Activated CD8-positive, alpha-beta T cell treated with anti-CD3 and anti-CD28 coated beads, Interleukin-2, amount 10 ng/mL, durations not matched to agents 7 days and 5 days (primary cell): ENCODE data around the gene FAM13A. TPM values are rescaled to one million over a fixed set of nuclear protein-coding genes. Genes with fewer than 3 reads are reported as not detected.
"Not testable (repeated sequence)": the region's sequence is repeated elsewhere in the genome, so short reads cannot be mapped to it uniquely, and the experiment has no call there.

ENCODE experiments used
- ATAC-seq: fragments of 150-1000 bp; cut with Tn5 transposase; one replicate; pipeline ENCODE4 v1.10.0; 2021; ENCODE audit warnings: moderate library complexity
- CTCF ChIA-PET: fragments of 350-600 bp; sonication (Branson Sonifier 250); formaldehyde crosslinking; loops from one replicate; lab custom pipeline; 2021; ENCODE audit warnings: antibody characterized with exemption; lab: Charles Lee
- POLR2A ChIA-PET: fragments of 350-600 bp; sonication (Branson Sonifier 250); formaldehyde crosslinking; loops from one replicate; lab custom pipeline; 2021; ENCODE audit warnings: antibody characterized with exemption; lab: Charles Lee
- DNase-seq: peaks from one replicate; pipeline ENCODE4 v3.0.0-alpha.2; 2020
- H3K27ac Mint-ChIP-seq: one replicate; pipeline ENCODE4 v1.8.0; 2021; ENCODE audit warnings: mild to moderate bottlenecking, mixed read lengths
- H3K27me3 Mint-ChIP-seq: one replicate; pipeline ENCODE4 v1.8.0; 2021; ENCODE audit warnings: low read depth, mixed read lengths
- H3K36me3 Mint-ChIP-seq: one replicate; pipeline ENCODE4 v1.8.0; 2021; ENCODE audit warnings: low read depth, mixed read lengths
- H3K4me1 Mint-ChIP-seq: one replicate; pipeline ENCODE4 v1.8.0; 2021; ENCODE audit warnings: low read depth, mixed read lengths
- H3K4me3 Mint-ChIP-seq: one replicate; pipeline ENCODE4 v1.8.0; 2021; ENCODE audit warnings: mild to moderate bottlenecking, mixed read lengths
- H3K9me3 Mint-ChIP-seq: one replicate; pipeline ENCODE4 v1.8.0; 2022; ENCODE audit warnings: mixed read lengths; ENCODE audit not compliant: insufficient read depth
- total RNA-seq, 2 experiments: library from RNA; stranded (reverse); gene quantifications; one replicate each; pipeline ENCODE4 v1.2.3, GENCODE V29; 2021

The FAM13A gene
- total RNA-seq, 2 experiments from 2014 or later, result 4.5 to 4.7 TPM

DNA sequence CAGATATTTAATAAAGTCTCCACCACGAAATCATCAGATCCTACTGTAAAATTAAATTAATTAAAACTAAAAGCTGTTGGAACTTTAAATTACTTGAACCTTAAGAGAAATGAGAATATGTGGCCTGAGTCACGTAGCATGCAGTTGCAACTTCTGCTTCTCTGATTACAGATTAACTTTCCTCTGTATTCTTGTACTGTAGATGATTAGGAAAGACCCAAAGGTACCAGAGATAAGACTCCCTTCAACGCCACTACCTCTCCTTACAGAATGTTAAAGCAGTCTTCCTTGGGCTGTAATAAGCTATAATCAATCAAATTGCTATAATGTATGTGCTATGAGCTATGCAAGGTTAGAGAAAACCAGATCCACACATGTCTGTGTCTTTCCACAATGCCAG, 47.9 kb downstream of the FAM13A start:
- CTCF ChIA-PET, result no interaction called here
- H3K4me3 Mint-ChIP-seq, result no peak overlapping the region
- H3K27me3 Mint-ChIP-seq, result peaks cover 3% of the 10 kb centered on the region
- H3K36me3 Mint-ChIP-seq, result no peaks in the 10 kb centered on the region
- no peak overlapping the region for H3K27ac Mint-ChIP-seq
- ATAC-seq (no peak), DNase-seq (no peak)
- POLR2A ChIA-PET, result no interaction called here
- H3K4me1 Mint-ChIP-seq, result no peaks in the 10 kb centered on the region
- H3K9me3 Mint-ChIP-seq, result no peaks in the 10 kb centered on the region

DNA sequence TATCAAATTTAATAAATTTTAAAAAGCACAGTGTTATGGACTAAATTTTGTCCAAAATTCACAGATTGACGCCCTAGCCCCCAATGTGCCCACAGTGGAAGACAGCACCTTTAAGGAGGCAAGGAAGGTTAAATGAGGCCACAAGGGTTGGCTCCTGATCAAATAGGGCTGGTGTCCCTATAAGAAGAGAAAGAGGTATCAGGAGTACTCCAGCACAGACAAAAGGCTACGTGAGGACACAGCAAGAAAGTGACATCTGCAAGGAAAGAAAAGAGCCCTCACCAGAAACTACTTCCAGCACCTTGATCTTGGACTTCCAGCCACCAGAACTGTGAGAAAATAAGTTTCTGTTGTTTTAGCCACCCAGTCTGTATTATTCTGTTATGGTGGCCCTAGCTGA, 48.8 kb downstream of the FAM13A start:
- ChIA-PET POLR2A (no interaction called here), CTCF (no interaction called here)
- Mint-ChIP-seq H3K9me3 (no peaks in the 10 kb centered on the region), H3K36me3 (no peaks in the 10 kb centered on the region), H3K27me3 (peaks cover 3% of the 10 kb centered on the region), H3K27ac (no peak overlapping the region), H3K4me3 (no peak overlapping the region), H3K4me1 (no peaks in the 10 kb centered on the region)
- ATAC-seq (no peak), DNase-seq (no peak)

DNA sequence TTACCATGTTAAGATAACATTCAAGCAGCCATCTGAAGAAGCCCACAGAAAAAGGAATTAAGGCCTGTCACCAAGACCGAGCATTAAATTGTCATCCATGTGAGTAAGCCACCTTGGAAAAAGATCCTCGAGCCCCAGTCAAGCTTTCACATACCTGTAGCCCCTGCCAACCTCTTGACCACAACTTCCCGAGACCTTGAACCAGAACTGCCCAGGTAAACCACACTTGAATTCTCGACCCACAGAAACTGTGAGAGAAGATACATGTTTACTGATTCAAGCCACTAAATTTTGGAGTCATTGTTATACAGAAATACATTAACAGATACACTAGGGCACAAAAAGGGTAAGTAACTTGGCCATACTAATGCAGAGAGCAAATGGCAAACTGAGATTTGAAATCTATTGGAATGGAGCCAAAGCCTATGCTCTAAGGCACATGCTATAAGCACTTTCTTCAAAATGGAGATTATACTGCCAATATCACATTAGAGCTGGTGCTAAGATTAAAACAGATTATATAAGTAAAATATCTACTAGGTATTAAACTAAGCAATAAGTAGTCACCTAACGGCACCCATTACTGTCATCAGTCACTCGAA, 49.5 kb downstream of the FAM13A start:
- Mint-ChIP-seq H3K4me3 (no peak overlapping the region), H3K27me3 (peaks cover 2% of the 10 kb centered on the region), H3K27ac (no peak overlapping the region), H3K9me3 (no peaks in the 10 kb centered on the region), H3K4me1 (no peaks in the 10 kb centered on the region), H3K36me3 (no peaks in the 10 kb centered on the region)
- DNase-seq (no peak), ATAC-seq (no peak)
- ChIA-PET CTCF (no interaction called here), POLR2A (no interaction called here)

DNA sequence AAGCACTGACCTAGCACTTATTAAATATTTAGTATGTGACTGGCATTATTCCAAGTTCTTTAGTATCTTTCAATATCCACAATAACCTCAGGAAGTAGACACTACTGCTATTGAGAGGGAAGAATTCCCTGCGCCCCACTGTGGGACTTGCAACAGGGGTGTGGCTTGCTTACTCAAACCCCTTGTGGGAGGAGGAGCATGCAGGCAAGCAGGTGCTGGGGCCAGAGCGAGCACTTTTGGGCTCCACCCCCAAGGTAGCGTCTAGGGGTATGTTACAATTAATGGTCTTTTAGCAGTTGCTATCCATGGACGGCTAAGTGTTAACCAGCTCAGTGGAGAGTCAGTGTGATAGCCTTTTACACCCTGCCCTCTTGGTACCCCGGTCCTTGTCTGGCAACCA, 50.7 kb downstream of the FAM13A start:
- Mint-ChIP-seq H3K4me3 (no peak overlapping the region), H3K4me1 (no peaks in the 10 kb centered on the region), H3K9me3 (no peaks in the 10 kb centered on the region), H3K36me3 (no peaks in the 10 kb centered on the region), H3K27ac (no peak overlapping the region), H3K27me3 (peaks cover 2% of the 10 kb centered on the region)
- ATAC-seq (no peak), DNase-seq (no peak)
- CTCF ChIA-PET, result no interaction called here
- POLR2A ChIA-PET, result no interaction called here

DNA sequence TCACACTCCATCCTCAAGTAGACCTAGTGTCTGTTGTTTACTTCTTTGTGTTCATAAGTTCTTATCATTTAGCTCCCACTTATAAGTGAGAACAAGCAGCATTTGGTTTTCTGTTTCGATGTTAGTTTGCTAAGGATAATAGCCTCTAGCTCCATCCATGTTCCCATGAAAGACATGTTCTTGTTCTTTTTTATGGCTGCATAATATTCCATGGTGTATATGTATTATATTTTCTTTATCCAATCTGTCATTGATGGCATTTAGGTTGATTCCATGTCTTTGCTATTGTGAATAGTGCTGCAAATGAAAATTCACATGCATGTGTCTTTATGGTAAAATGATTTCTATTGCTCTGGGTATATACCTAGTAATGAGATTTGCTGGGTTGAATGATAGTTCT, 51.9 kb downstream of the FAM13A start:
- DNase-seq, H3K4me3 Mint-ChIP-seq, H3K27me3 Mint-ChIP-seq, H3K27ac Mint-ChIP-seq, H3K36me3 Mint-ChIP-seq, POLR2A ChIA-PET, H3K9me3 Mint-ChIP-seq, ATAC-seq, H3K4me1 Mint-ChIP-seq: not testable (repeated sequence)
- CTCF ChIA-PET, result interaction anchor here (0.8 kb wide), 2 partner anchors 39 to 186 kb away, joined by 3 read pairs; no protein-coding TSS in a partner anchor

DNA sequence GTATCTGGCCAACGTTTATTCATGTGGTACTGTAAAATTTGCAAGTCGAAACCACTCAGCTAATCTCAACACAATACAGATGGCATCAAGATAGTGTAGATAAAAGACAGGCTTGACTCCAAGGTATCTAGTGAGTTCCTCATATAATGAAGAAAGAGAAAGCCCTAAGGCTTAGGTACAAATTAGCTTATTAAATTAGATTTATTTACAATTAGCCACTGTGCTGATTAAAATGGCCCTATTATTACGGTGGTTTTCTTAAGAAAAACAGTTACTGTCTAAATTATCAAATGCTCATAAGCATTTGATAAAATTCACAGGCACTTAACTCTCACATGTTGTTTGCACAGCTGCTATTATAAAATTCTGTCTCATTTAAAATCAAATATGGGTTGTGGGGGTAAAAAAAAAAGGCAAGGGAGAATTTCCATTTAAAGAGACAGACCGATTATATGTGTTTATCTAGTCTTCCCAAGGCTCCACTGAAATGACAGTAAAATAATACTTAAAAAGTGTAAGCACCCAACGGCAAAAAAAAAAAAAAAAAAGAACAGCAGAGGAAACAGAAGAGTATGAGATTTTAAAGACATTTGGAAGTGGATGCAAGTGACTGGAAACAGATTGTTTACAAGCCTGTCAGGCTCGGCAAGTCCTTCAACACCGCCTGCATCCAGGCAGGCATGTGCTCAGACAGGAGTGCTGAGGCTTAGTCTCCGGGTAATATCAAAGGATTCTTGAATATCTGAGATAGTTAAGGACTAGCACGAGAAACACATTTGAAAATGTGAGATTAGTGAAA, 55.1 kb downstream of the FAM13A start:
- H3K36me3 Mint-ChIP-seq, result no peaks in the 10 kb centered on the region

DNA sequence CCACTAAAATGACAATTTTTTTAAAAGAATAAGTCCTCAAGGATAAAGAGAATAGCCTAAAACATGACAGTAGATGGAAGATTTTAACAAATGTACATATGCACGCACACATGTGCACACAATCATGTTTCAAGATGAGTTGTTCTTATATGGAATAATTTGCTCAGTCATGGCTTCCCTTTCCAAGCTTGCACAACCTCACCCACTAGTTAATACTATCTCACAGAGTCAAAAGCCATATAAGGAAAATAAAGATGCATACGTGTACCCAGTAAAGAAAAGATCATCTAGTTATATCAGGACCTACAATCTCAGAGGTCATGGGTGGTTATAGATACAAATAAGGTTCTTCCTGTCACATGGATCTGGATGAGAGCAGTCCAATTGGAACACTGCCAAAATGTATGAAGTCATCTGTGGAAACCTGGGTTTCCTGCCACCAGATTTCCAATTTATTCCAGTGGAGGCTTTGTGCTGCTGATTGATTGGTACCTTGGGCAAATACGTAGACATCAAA, 56.1 kb downstream of the FAM13A start:
- H3K36me3 Mint-ChIP-seq, result no peaks in the 10 kb centered on the region
- H3K27me3 Mint-ChIP-seq, result peaks cover 2% of the 10 kb centered on the region
- H3K27ac Mint-ChIP-seq, result no peak overlapping the region
- POLR2A ChIA-PET, result no interaction called here
- ATAC-seq (no peak), DNase-seq (no peak)
- H3K4me1 Mint-ChIP-seq, result no peaks in the 10 kb centered on the region
- CTCF ChIA-PET, result no interaction called here
- H3K4me3 Mint-ChIP-seq, result no peak overlapping the region
- H3K9me3 Mint-ChIP-seq, result no peaks in the 10 kb centered on the region

More for the DNA sequence above, 55.1 kb downstream of the FAM13A start:
- ChIA-PET POLR2A (no interaction called here), CTCF (interaction anchor here (0.6 kb wide), 1 partner anchor 248 kb away, joined by 3 read pairs; no protein-coding TSS in a partner anchor)
- Mint-ChIP-seq H3K4me1 (no peaks in the 10 kb centered on the region), H3K27ac (no peak overlapping the region), H3K27me3 (peaks cover 2% of the 10 kb centered on the region), H3K9me3 (no peaks in the 10 kb centered on the region), H3K4me3 (no peak overlapping the region)
- DNase-seq, result no peak
- no peak for ATAC-seq

DNA sequence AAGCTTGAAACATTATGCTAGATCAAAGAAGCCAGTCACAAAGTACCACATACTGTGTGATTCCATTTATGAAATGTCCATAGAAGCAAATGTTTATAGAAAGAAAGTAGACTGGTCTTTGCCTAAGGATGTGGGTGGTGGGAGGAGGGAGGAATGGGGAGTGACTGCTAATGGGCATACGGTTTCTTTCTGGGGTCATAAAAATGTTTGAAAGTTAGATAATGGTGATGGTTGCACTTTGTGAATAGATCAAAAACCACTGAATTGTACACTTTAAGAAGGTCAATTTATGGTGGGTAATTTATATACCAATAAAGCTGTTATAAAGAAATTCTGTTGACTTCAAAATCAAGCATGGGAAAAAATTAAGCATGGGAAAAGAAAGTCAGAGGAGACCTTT, 56.6 kb downstream of the FAM13A start:
- H3K27me3 Mint-ChIP-seq, result peaks cover 2% of the 10 kb centered on the region
- H3K36me3 Mint-ChIP-seq, result no peaks in the 10 kb centered on the region
- no peaks in the 10 kb centered on the region for H3K4me1 Mint-ChIP-seq
- DNase-seq, result no peak
- ChIA-PET POLR2A (no interaction called here), CTCF (interaction anchor here (0.7 kb wide), 1 partner anchor 23 kb away, joined by 3 read pairs; no protein-coding TSS in a partner anchor)
- no peak for ATAC-seq
- no peak overlapping the region for H3K27ac Mint-ChIP-seq
- no peaks in the 10 kb centered on the region for H3K9me3 Mint-ChIP-seq
- H3K4me3 Mint-ChIP-seq, result no peak overlapping the region

DNA sequence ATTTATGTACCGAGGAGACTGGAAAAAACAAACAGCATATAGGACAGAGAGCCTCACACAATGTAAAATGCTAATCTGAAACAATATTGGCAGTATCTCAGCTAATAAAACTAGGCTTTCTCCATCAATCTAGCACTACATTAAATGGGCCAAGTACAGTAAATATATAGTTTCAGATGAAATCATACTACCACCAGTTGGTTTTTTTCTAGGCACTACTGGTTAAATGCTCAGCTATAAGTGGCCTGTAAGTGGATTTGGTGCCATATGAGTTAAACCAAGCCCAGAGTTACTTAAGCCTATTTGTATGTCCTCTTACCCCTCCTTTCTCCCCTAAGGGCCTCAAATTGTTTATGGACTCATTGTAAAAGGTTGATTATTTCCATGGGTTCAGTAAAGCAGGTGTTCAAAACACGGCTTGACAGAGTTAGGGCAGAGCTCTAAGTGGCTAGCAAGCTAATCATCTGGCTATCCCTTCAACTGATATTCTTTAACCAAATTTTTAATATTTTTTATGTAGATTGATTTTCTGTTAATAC, 57.5 kb downstream of the FAM13A start:
- POLR2A ChIA-PET, result no interaction called here
- CTCF ChIA-PET, result interaction anchor here (0.7 kb wide), 1 partner anchor 24 kb away, joined by 3 read pairs; no protein-coding TSS in a partner anchor
- Mint-ChIP-seq H3K4me3 (no peak overlapping the region), H3K27ac (no peak overlapping the region), H3K9me3 (no peaks in the 10 kb centered on the region), H3K27me3 (peaks cover 2% of the 10 kb centered on the region), H3K4me1 (no peaks in the 10 kb centered on the region), H3K36me3 (no peaks in the 10 kb centered on the region)
- ATAC-seq, result no peak
- DNase-seq, result no peak

DNA sequence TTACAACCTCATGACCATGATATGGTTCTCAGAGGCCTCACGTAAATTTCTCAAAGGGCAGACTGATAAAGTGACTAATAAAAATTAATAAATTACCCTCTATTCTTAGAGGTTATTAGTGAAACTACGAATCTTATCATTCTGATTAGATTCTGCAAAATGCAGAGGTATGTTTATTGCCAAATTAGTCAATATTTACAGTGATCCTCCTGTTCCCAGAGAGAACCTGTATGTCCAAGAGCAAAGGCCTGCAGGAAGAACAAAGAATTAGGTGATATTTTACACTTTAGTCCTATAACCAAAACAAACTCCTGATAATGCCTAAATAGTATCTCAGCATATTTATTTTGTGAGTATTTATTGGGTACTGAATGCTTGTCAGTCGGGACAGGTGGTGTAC, 58.1 kb downstream of the FAM13A start:
- CTCF ChIA-PET, result no interaction called here
- Mint-ChIP-seq H3K27me3 (peaks cover 2% of the 10 kb centered on the region), H3K36me3 (no peaks in the 10 kb centered on the region), H3K4me1 (no peaks in the 10 kb centered on the region), H3K9me3 (no peaks in the 10 kb centered on the region), H3K27ac (no peak overlapping the region), H3K4me3 (no peak overlapping the region)
- POLR2A ChIA-PET, result no interaction called here
- no peak for DNase-seq
- no peak for ATAC-seq

DNA sequence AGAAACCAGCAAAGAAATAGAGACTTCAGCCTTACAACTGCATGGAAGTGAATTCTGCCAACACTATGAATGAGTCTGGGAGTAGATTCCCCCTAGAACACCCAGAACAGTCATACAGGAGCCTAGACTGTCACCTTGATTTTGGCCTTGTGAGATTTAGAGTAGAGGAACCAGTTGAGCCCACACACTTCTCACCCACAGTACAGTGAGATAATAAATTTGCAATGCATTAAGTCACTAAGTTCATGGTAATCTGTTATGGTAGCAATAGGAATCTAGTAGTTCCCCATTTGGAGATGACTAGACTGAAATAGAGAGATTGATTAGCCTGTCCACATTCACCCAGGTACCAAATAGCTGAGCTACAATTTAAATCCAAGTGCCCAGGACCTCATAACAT, 59.0 kb downstream of the FAM13A start:
- DNase-seq, result no peak
- Mint-ChIP-seq H3K27me3 (peaks cover 2% of the 10 kb centered on the region), H3K27ac (no peak overlapping the region), H3K9me3 (no peaks in the 10 kb centered on the region), H3K4me1 (no peaks in the 10 kb centered on the region), H3K4me3 (no peak overlapping the region), H3K36me3 (no peaks in the 10 kb centered on the region)
- CTCF ChIA-PET, result no interaction called here
- ATAC-seq, result no peak
- POLR2A ChIA-PET, result no interaction called here

DNA sequence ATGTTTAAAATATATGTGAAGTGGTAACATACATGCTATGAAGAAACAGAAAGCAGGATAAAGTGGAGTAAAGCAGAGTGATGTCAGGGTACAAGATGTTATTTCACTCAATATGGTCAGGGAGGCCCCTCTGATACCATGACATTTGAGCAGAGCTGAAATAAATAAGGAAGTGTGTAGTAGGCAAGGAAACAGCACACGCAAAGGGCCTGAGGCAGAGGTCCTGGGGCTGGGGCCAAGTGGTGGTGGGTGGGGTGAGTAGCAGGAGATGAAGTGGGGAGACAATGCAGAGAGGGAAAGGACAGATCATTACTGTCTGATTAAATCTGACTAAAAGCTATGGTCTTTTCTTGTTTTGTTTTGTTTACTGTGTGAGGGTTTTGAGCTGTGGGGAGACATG, 61.1 kb downstream of the FAM13A start:
- DNase-seq (no peak), ATAC-seq (no peak)
- no peaks in the 10 kb centered on the region for H3K27me3 Mint-ChIP-seq
- no peak overlapping the region for H3K4me3 Mint-ChIP-seq
- no peaks in the 10 kb centered on the region for H3K4me1 Mint-ChIP-seq
- H3K36me3 Mint-ChIP-seq, result no peaks in the 10 kb centered on the region
- POLR2A ChIA-PET, result no interaction called here
- H3K27ac Mint-ChIP-seq, result no peak overlapping the region
- no peaks in the 10 kb centered on the region for H3K9me3 Mint-ChIP-seq
- CTCF ChIA-PET, result no interaction called here
